Medulla oblongata (tissue), 1 donor: ENCODE results near the gene RNF225.
A peak's percentile ranks its signal among the peaks of the same experiment; 100 is the strongest.
"Not testable (repeated sequence)": the region's sequence is repeated elsewhere in the genome, so short reads cannot be mapped to it uniquely, and the experiment has no call there.

Source experiments
- DNase-seq: peaks from one replicate; pipeline ENCODE4 v3.0.0-alpha.2; 2015; ENCODE audit errors: extremely low spot score

Gene RNF225

DNA sequence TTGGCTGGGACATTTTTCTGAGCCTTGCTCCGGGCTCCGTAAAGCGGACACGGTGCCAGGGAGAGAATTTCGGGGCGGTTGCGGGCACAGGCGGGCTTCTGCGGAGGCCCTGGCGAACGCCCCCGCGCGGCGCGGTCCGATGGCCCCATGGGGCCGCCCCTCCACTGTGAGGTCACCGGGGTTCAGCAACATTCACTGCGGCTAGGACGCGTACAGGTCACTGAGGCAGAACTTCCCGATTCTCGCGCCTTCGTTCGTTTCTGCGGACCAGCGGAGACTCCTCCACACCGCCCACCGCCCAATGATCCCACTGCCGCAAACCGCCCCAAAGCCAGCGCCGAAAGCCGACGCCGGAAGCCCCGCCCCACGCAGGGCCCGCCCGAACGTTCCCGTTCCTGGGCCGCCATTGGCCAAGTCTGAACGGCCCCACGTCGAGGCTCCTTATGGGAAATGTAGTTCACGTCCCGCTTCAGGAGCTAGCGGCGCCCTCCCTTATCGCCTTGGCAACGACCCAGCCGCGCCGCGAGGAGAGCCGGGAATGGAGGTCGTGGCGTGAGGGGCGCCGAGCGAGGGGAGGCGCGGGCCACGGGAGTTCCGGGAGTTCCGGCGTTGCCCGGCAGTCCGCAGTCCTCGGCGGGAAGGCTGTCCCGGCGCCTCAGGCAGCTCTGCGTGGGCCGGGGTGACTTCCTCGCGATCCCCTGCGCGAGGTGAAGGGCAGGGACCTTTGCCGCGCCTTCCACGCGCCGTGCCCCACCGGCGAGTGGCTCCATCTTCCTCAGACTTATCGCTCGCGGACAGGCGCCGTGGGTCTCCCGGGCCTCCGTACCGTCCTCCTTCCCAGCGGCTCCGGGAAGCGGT, 12.9 kb downstream of the RNF225 start, which contains the start of gene ZNF584:
Gene ZNF584, plus strand, starts transcription at position 498 of the 858 bp plus-strand sequence. CDS start 499 bp downstream, outside the sequence.
- DNase-seq: peak; percentile 98

DNA sequence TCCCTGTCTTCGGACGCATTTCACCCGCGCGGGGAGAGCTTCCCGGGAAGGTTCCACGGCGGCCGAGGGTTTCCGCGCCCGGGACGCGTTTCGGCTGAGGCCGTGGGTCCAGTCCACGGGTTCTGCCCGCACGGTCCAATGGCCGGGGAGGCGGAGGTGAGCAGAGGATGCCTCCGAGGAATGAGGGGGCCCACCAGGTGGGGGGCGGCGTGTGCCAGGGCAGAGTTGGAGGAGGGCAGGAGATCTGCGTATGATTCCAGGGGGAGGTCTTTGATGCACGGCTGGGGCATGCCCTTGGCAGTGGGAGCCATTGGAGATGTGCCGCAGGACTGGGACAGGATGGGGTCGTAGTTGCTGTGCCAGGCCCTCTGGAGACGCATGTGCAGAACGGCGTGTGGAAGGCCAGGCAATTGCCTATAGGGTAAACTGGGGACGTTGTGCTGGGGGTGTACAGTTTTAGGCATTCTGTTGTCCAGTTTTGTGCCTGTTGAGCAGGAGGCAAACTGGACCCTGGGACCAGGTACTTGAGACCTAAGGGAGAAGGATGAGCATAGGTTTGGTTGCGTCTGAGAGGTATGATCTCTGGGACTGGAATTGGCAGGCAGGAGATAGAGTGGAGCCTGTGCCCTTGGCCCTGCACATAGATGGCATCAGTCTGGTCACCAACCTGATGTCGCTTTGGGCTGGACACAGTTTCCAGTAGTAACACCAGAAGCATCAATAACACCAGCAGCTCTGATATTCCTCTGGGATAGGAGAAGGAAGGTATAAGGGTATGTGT, 13.7 kb downstream of the RNF225 start:
- no peak for DNase-seq

DNA sequence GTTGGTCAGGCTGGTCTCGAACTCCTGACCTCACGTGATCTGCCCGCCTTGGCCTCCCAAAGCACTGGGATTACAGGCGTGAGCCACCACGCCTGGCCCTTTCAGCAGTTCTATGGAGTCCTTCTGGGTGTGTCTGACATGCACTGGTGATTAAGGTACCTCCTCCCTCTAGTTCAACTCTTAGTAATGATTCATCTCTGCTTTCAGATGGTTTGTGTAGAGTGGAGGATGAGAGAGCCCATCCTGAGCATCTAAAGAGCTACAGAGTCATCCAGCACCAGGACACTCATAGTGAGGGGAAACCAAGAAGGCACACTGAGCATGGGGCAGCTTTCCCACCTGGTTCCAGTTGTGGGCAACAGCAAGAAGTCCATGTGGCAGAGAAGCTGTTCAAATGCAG, 21.1 kb downstream of the RNF225 start:
- DNase-seq: no peak

DNA sequence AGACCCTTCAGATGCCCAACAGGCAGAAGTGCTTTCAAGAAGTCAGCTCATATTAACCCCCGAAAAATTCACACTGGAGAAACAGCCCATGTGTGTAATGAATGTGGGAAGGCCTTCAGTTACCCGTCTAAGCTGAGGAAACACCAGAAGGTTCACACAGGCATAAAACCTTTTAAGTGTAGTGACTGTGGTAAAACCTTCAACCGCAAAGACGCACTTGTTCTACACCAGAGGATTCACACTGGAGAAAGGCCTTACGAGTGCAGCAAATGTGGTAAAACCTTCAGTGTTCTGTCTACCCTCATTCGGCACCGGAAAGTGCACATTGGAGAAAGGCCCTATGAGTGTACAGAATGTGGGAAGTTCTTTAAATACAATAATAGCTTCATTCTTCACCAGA, 21.6 kb downstream of the RNF225 start:
- DNase-seq: no peak

DNA sequence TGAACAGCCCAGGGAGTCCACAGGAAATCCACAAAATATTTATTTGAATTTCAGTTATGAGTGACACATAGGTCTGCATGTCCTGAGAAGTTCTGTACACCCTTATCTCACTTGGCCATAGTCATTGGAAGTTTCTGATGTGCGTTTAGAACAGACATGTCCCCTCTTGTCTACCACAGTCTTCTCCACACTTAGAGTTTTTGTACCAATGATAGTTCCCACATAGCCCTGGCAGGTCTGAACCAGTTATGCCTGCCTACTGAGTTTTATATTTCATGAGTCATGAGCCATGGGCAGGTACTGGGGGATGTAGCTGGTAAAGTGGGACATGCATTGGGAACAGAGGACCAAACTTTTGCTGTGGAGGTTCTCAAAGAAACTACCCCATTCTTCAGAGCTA, 33.2 kb downstream of the RNF225 start:
- DNase-seq: no peak

DNA sequence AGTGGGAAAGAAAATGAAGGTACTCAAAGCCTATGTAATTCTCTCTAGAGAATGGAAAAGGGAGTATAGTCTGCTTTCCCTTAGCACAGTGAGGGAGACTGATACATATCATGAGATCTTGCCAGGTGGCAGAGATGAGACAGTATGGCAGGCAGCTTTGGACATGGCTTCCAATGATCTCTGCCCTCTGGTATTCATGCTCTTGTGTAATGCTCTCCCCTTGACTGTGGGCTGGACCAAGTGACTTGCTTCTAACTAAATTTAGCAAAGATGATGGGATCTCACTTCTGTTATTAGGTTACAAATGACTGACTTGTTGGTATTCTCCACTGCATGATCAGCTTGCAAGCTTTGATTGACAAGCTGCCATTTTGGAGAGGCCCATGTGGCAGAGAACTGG, 34.3 kb downstream of the RNF225 start:
- DNase-seq: no peak

DNA sequence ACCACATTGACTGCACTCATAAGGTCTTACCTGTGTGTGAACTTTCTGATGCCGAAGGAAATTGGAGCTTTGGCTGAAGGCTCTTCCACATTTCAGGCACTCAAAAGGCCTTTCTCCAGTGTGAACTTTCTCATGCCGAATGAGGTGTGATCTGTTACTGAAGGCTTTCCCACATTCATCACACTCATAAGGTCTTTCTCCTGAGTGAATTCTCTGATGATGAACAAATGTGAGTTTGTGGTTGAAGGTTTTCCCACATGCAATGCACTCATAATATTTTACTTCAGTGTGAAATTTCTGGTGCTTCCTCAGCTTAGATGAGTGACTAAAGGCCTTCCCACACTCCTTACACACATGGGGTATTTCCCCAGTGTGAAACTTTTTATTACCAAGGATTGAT, 38.8 kb downstream of the RNF225 start:
- DNase-seq: no peak

DNA sequence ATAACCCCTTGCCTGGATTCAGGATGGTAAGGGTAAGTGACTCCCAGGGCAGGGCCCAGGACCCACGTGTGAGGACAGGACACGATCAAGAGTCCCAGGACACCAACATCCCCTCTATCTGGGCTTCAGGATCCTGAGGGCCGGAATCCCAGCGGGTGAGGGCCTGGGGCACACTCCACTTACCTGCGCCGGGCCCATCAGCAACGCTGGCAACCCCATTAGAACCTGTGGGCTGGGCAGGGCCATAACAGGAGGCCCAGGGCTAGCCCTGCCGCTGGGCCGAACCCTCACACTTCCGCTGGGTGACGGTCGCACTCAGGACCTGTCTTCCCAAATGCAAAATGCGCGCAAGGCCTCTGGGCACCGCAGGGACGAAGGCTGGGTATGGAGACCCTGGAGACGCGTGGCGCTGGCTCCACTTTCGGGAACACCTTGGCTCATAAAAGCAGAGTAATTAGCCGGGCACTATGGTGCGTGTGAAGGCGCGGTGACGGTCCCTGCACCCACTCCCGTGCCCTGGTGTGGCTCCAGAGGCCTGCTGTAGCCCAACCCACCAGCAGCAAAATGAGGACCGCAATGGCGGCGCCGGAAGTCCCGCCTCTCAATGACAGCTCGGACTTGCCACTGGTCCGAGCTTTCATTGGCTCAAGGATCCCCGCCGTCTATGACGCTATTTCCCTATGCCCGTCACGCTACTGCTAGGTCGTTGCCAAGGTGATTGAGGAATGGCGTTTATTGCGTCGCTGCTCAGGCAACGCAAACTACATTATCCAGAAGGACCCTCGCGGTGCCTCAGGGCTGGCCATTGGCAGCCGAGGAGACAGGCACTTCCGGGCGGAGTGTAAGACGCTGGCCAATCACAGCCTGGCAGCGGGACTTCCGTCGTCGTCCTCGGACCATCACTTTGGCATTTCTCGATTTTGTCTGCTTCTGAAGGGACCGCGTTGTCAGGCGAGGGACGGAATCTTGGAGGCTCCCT, 44.4 kb downstream of the RNF225 start, which contains the start of gene ZNF132:
Gene ZNF132, minus strand, starts transcription at position 578 of the 979 bp plus-strand sequence. Its CDS starts 332 bp downstream, at position 246.
- DNase-seq: peak; percentile 100

DNA sequence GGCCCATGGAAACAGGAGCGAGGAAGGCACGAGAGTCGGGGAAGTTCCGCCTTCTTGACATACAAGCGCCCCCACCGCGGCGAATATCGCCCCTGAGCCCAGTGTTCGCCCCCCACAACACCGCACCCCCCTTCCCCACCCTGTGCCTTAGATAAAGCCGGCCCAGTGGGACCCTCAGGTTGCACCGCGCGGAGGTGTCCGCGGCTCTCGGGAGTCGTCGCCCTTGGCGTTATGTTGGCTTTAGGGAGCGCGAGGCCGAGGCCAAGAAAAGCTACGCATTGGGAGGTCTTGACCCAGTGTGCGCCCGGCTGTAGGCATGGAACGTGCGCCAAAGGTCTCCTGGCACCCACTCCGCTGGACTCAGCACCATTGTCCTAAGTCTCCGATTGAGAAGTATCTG, 45.1 kb downstream of the RNF225 start:
- DNase-seq: no peak

DNA sequence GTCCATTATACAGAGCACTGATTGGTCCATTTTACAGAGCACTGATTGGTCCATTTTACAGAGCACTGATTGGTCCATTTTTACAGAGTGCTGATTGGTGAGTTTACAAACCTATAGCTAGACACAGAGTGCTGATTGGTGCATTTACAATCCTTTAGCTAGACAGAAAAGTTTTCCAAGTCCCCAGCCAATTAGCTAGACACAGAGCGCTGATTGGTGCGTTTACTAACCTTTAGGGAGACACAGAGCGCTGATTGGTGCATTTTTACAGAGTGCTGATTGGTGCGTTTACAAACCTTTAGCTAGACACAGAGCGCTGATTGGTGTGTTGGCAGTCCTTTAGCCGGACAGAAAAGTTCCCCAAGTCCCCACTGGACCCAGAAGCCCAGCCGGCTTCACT, 47.5 kb downstream of the RNF225 start:
- DNase-seq: not testable (repeated sequence)
